PC-9 (cell line): ENCODE measurements around the gene LUM. TPM values are rescaled to one million over a fixed set of nuclear protein-coding genes. Genes with fewer than 3 reads are reported as not detected.

Source experiments
- Bru-seq: library from RNA; stranded (reverse); fragments of 400-500 nt; gene quantifications from one replicate; lab custom pipeline; 2021; lab: Mats Ljungman, UMichigan
- BruChase-seq, 2 experiments: library from RNA; stranded (reverse); fragments of 400-500 nt; gene quantifications; one replicate each; lab custom pipeline; 2021; lab: Mats Ljungman, UMichigan
- BruUV-seq: library from RNA; stranded (reverse); fragments of 400-500 nt; replicated peaks from 2 replicates; lab custom pipeline; 2021; lab: Mats Ljungman, UMichigan
- CTCF ChIA-PET: fragments of 300-600 bp; sonication (Branson Sonifier 250); formaldehyde crosslinking; loops from one replicate; lab custom pipeline; 2022; ENCODE audit warnings: antibody characterized with exemption; lab: Charles Lee
- POLR2A ChIA-PET: fragments of 300-600 bp; sonication (Branson Sonifier 250); formaldehyde crosslinking; loops from one replicate; lab custom pipeline; 2022; ENCODE audit warnings: antibody characterized with exemption; ENCODE audit not compliant: unreplicated experiment; lab: Charles Lee
- DNase-seq, 2 experiments: peaks; one replicate each; pipeline versions ENCODE4 v3.0.0 to v3.0.0-alpha.2; 2015 to 2022; ENCODE audit warnings: mixed read lengths in 1 of 2
- H2AFZ ChIP-seq: fragments of 200-600 bp; sonication (generic); 2 replicates; pipeline ENCODE4 v1.8.1; 2017; ENCODE audit warnings: antibody characterized with exemption
- H3F3A ChIP-seq: fragments of 200-600 bp; sonication (generic); 2 replicates; pipeline ENCODE4 v1.8.1; 2017; ENCODE audit warnings: antibody characterized with exemption, mild to moderate bottlenecking, low read depth; ENCODE audit not compliant: insufficient read depth
- H3K27ac ChIP-seq: fragments of 200-600 bp; sonication (generic); 2 replicates; pipeline ENCODE4 v1.6.1; 2016; ENCODE audit warnings: mixed run types
- H3K27me3 ChIP-seq: fragments of 200-600 bp; sonication (generic); 2 replicates; pipeline ENCODE4 v1.6.1; 2016; ENCODE audit warnings: low read depth, mixed run types; ENCODE audit not compliant: insufficient read depth
- H3K36me3 ChIP-seq: fragments of 200-600 bp; sonication (generic); 2 replicates; pipeline ENCODE4 v1.6.1; 2016; ENCODE audit warnings: low read depth, mixed run types
- H3K4me1 ChIP-seq: fragments of 200-600 bp; sonication (generic); replicated peaks from 2 replicates; pipeline ENCODE4 v1.6.1; 2016; ENCODE audit warnings: mixed run types; ENCODE audit not compliant: insufficient read depth
- H3K4me2 ChIP-seq: fragments of 200-600 bp; sonication (generic); 2 replicates; pipeline ENCODE4 v1.6.1; 2017; ENCODE audit warnings: mixed run types
- H3K4me3 ChIP-seq: fragments of 200-600 bp; sonication (generic); 2 replicates; pipeline ENCODE4 v1.6.1; 2016; ENCODE audit warnings: mixed run types
- H3K79me2 ChIP-seq: fragments of 200-600 bp; sonication (generic); 2 replicates; pipeline ENCODE4 v1.6.1; 2017; ENCODE audit warnings: low read depth, mixed run types
- H3K9me2 ChIP-seq: fragments of 200-600 bp; sonication (generic); 2 replicates; pipeline ENCODE4 v1.8.1; 2017; ENCODE audit warnings: mild to moderate bottlenecking; ENCODE audit not compliant: insufficient read depth
- H3K9me3 ChIP-seq: fragments of 200-600 bp; sonication (generic); 2 replicates; pipeline ENCODE4 v1.8.1; 2016; ENCODE audit warnings: low read depth; ENCODE audit not compliant: insufficient read depth
- H4K20me1 ChIP-seq: fragments of 200-600 bp; sonication (generic); 2 replicates; pipeline ENCODE4 v1.8.1; 2017; ENCODE audit not compliant: insufficient read depth
- EZH2 ChIP-seq: fragments of 200-600 bp; sonication (generic); IDR thresholded peaks from 2 replicates; pipeline ENCODE4 v1.8.0; 2017; ENCODE audit warnings: antibody characterized with exemption, low read depth
- intact Hi-C: fragments of 100-400 bp; cut with micrococcal nuclease; formaldehyde crosslinking; loops from one replicate; pipeline ENCODE4 v1.10.0; 2022; ENCODE audit not compliant: unreplicated experiment
- long read RNA-seq: library from polyadenylated mRNA; stranded (forward); transcript quantifications from one replicate; pipeline ENCODE4 v2.0.0, GENCODE V29; 2022
- total RNA-seq: library from RNA; stranded (reverse); gene quantifications from 2 replicates; pipeline ENCODE4 v1.2.3, GENCODE V29; 2021
- TF ChIP-seq, protein P1 (sequence below): fragments of 200-600 bp; sonication (generic); conservative IDR thresholded peaks from 2 replicates; pipeline ENCODE4 v1.6.1; 2017; ENCODE audit warnings: mixed run types, antibody characterized with exemption, mild to moderate bottlenecking, moderate library complexity

Gene LUM, protein sequence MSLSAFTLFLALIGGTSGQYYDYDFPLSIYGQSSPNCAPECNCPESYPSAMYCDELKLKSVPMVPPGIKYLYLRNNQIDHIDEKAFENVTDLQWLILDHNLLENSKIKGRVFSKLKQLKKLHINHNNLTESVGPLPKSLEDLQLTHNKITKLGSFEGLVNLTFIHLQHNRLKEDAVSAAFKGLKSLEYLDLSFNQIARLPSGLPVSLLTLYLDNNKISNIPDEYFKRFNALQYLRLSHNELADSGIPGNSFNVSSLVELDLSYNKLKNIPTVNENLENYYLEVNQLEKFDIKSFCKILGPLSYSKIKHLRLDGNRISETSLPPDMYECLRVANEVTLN
- total RNA-seq (not detected in 2 replicates), Bru-seq, nascent RNA (not detected), BruChase-seq, experiment 1, labeled RNA remaining after a 2-hour chase (not detected), BruChase-seq, experiment 2, labeled RNA remaining after a 6-hour chase (not detected)
- long read RNA-seq = 0 reads

DNA sequence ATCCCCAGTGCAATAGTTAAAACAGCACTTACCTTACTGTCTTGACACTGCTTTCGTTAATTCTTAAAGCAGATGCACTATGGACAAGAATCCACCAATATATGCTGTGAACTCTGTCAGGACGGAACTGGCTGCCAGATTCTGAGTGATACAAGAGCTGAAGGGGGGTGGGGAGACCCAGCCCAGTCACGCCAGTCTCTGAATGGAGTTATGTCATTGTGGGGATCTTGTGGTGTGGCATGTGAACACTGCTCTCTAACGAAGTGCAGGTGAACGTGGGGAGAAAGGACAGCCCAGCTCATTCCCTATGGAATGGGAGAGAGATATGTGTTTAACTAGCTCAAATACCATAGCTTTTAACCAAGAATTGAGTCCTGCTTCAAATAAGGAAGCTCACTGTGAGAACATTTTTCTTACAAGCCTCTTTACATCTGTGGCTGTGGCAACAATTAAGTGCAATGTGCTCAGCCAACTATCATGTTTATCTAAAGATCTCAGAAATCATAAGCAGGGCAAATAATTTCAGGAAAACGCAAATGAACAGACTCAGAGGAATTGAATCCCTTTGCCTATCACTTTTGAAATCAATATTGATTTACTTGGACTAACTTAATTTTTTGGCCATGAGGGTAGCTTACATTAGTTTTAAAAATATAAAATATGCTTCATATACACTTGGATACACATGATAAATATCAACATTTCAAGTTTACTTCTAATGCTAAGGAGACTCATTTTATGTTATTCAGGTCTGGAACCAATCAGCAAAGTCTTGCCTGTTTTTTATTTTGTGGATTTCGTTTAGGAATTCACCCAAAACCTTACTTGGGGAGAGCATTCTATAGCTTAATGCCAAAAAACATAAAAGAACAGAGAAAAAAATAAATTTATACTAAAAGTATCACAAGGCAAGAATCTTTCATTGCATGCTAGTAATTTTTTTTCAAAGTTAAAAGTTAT is at the start of gene LUM:
LUM (minus strand) TSS at position 129 of the 960 bp plus-strand sequence. CDS start 2,515 bp downstream, outside the sequence.
- Histone ChIP-seq H3K9me3 (no peaks in the 10 kb centered on the region), H4K20me1 (no peaks in the 10 kb centered on the region), H3K27ac (no peak within 1 kb of the TSS), H3K79me2 (no peaks in the 10 kb centered on the region), H3K4me3 (no peak within 1 kb of the TSS), H3K36me3 (no peaks in the 10 kb centered on the region), H3K27me3 (no peaks in the 10 kb centered on the region), H3F3A (no peaks in the 10 kb centered on the region), H3K4me2 (no peak within 1 kb of the TSS), H2AFZ (no peak within 1 kb of the TSS), H3K4me1 (no peaks in the 10 kb centered on the region), H3K9me2 (no peaks in the 10 kb centered on the region)
- no peak for DNase-seq
- intact Hi-C loops = no loop called here
- CTCF ChIA-PET = interaction anchor here (0.9 kb wide), 1 partner anchor 133 kb away, joined by 3 read pairs; no protein-coding TSS in a partner anchor
- POLR2A ChIA-PET = no interaction called here
- BruUV-seq = no TSS peak
- TF ChIP-seq, protein P1, sequence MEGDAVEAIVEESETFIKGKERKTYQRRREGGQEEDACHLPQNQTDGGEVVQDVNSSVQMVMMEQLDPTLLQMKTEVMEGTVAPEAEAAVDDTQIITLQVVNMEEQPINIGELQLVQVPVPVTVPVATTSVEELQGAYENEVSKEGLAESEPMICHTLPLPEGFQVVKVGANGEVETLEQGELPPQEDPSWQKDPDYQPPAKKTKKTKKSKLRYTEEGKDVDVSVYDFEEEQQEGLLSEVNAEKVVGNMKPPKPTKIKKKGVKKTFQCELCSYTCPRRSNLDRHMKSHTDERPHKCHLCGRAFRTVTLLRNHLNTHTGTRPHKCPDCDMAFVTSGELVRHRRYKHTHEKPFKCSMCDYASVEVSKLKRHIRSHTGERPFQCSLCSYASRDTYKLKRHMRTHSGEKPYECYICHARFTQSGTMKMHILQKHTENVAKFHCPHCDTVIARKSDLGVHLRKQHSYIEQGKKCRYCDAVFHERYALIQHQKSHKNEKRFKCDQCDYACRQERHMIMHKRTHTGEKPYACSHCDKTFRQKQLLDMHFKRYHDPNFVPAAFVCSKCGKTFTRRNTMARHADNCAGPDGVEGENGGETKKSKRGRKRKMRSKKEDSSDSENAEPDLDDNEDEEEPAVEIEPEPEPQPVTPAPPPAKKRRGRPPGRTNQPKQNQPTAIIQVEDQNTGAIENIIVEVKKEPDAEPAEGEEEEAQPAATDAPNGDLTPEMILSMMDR = no peak
- no peak for TF ChIP-seq EZH2

DNA sequence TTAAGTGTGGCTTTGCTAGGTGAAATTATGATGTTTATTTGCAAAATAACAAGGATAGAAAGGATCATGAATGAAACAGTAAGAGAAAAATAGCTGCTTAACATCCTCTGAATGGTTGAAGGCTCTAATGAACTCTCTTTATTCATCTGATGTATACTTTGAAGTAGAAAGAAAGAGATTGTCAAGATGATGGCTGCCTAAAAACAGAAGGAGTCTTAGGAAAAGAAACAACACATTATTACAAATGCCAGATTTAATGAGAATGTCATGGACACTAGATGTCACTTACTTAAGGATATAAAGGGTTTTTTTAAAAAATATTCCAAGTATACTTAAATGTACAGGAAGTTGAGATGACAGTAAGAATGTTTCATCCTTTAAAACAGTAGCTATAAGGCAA is 49.7 kb upstream of the LUM start:
- H3K27ac ChIP-seq = no peak overlapping the region
- peaks cover 6% of the 10 kb centered on the region; the same call in 1 of the 2 replicates for H3K9me2 ChIP-seq
- H3K4me3 ChIP-seq = no peak overlapping the region
- H3K79me2 ChIP-seq = no peaks in the 10 kb centered on the region
- H3K9me3 ChIP-seq = no peaks in the 10 kb centered on the region
- H3K4me2 ChIP-seq = no peak overlapping the region
- H2AFZ ChIP-seq = peak overlapping the region; percentile 63
- H4K20me1 ChIP-seq = no peaks in the 10 kb centered on the region
- no TSS peak for BruUV-seq
- TF ChIP-seq, protein P1 = no peak
- no peak for TF ChIP-seq EZH2
- no peaks in the 10 kb centered on the region for H3F3A ChIP-seq
- no peaks in the 10 kb centered on the region for H3K36me3 ChIP-seq
- ChIA-PET POLR2A (interaction anchor here (0.5 kb wide), 1 partner anchor 9 kb away, joined by 3 read pairs; no protein-coding TSS in a partner anchor), CTCF (interaction anchor here (0.6 kb wide), 2 partner anchors 166 to 183 kb away, joined by 3 read pairs; no protein-coding TSS in a partner anchor)
- intact Hi-C loops = no loop called here
- H3K27me3 ChIP-seq = no peaks in the 10 kb centered on the region
- no peaks in the 10 kb centered on the region for H3K4me1 ChIP-seq
- DNase-seq = no peak

DNA sequence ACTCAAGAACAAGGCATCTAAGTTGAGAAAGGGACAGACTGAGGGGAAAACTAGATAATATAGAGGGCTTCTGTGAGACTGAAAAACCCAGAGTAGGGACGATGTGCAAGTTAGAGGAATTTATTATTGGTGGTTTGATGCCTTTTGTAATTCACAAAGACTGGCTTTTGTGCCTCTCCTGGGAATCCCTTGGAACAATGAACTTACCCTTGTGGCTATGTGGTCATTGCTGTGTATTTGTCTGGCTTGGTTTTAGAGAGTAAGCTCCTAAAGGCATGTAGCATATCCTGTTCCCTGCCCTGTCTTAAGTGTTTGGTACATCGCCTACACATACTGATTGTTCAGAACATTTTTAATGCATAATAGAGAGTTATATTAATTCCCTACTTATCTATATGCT is 44.7 kb upstream of the LUM start:
- no peak overlapping the region for H3K4me2 ChIP-seq
- no peaks in the 10 kb centered on the region for H3K4me1 ChIP-seq
- no peak for TF ChIP-seq EZH2
- TF ChIP-seq, protein P1 = no peak
- no peaks in the 10 kb centered on the region for H4K20me1 ChIP-seq
- no peak overlapping the region for H3K4me3 ChIP-seq
- no TSS peak for BruUV-seq
- DNase-seq = no peak
- ChIA-PET POLR2A (interaction anchor here (0.6 kb wide), 1 partner anchor 490 kb away, joined by 4 read pairs; no protein-coding TSS in a partner anchor), CTCF (no interaction called here)
- intact Hi-C loops = no loop called here
- no peaks in the 10 kb centered on the region for H3K79me2 ChIP-seq
- no peak overlapping the region for H2AFZ ChIP-seq
- no peaks in the 10 kb centered on the region for H3F3A ChIP-seq
- H3K36me3 ChIP-seq = no peaks in the 10 kb centered on the region
- H3K27ac ChIP-seq = no peak overlapping the region
- no peaks in the 10 kb centered on the region for H3K9me2 ChIP-seq
- H3K9me3 ChIP-seq = no peaks in the 10 kb centered on the region
- H3K27me3 ChIP-seq = no peaks in the 10 kb centered on the region
